ENCODE data around the gene ADGRG2.
A peak's percentile ranks its signal among the peaks of the same experiment; 100 is the strongest.
"Not testable (repeated sequence)": the region's sequence is repeated elsewhere in the genome, so short reads cannot be mapped to it uniquely, and the experiment has no call there.

The ADGRG2 gene

DNA sequence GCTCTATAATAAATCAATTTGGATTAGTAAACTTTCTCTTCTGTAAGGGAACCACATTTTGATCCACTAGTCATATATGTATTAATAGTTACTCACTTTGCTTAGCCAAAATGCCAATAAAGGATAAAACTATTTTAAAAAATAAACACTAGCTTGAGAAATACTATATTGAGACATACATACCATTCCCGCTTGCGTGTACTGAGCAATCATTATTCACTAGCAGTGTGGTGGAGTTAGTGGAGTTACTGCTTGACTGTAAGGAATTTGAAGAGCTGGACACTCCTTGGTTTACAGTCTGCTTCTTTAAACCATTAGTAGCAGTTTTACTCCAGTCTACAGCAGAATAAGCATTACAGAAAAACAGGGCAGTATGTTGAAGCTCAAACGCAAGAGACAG lies 127.6 kb downstream of the ADGRG2 start:
- no peak for DNase-seq (ENCODE audit: low read depth)
- TF ChIP-seq, protein P1, sequence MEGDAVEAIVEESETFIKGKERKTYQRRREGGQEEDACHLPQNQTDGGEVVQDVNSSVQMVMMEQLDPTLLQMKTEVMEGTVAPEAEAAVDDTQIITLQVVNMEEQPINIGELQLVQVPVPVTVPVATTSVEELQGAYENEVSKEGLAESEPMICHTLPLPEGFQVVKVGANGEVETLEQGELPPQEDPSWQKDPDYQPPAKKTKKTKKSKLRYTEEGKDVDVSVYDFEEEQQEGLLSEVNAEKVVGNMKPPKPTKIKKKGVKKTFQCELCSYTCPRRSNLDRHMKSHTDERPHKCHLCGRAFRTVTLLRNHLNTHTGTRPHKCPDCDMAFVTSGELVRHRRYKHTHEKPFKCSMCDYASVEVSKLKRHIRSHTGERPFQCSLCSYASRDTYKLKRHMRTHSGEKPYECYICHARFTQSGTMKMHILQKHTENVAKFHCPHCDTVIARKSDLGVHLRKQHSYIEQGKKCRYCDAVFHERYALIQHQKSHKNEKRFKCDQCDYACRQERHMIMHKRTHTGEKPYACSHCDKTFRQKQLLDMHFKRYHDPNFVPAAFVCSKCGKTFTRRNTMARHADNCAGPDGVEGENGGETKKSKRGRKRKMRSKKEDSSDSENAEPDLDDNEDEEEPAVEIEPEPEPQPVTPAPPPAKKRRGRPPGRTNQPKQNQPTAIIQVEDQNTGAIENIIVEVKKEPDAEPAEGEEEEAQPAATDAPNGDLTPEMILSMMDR (IDR thresholded peaks at IDR 0.05; ENCODE audit: low read depth, low read length, missing control alignments), result no peak
- no peak overlapping the region for H3K4me3 ChIP-seq (ENCODE audit: low read depth, low read length)

DNA sequence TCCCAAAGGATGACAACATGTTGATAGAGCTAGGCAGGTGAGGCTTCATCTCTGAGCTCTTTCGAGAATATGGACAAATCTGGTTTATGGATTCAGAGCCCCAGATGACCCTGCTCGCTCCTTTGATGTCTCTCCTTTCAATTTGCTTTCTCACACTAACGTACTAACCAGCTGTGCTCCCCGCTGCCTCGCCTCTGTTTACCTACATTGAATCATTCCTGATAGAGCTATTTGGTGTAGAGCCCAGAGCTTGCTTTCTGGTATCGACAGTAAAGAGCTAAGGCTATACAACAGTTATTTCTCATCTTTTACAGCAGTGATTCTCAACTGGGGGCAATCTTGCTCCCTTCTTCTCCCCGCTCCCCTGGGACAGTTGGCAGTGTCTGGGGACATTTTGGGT lies 129.4 kb downstream of the ADGRG2 start:
- DNase-seq (ENCODE audit: low read depth), result no peak
- H3K4me3 ChIP-seq (ENCODE audit: low read depth, low read length), result no peak overlapping the region
- TF ChIP-seq, protein P1 (IDR thresholded peaks at IDR 0.05; ENCODE audit: low read depth, low read length, missing control alignments), result no peak

DNA sequence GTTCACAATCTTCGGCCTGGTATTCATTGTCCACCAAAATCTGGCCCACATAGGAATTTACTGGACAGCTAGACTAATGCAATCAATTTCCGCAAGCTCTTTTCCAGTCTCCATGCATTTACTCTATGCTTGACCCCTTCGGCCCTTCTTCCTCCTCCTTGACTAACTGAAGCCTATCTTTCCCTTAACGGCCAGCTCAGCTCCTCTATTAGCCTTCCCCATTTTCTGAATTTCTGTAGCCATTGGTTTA lies 137.2 kb downstream of the ADGRG2 start:
- no peak for DNase-seq (ENCODE audit: low read depth)

DNA sequence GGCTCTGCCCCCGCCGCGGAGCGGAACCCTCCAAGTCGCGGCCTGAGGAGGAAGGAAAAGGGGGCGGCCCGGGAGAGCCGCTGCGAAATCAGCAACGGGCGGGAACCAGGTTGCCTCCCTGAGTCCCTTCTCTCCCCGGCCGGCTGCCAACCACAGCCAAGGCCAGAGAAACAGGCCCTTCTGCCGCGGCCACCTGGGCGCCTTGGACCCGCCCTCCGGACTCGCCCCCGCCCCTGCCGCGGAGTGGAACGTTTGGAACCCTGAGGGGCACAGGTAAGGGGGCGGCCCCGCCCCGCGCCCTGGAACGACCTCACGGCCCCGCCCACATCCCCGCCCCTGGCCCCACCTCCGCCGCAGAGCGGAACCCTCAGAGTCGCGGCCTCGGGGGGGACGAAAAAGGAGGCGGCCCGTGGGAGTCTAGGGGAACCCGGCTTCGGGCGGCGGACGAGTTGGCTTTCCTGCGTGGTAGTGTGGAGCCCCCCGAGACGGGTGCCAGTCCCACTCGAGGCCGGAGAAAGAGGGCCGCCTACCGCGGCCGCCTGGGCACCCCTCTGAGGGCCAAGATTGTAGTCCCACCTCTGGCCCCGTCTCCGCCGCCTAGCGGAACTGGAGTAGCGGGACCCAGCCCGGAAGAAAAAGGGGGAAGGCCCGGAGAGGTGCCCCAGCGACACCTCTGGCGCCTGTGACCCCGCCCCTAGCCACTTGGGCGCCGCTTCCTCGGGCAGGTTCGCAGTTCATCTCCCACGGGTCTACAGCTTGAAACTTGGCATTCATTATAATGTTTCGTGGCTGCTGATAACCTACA lies 137.7 kb downstream of the ADGRG2 start:
- DNase-seq (ENCODE audit: low read depth), result peak; percentile 51
- H3K4me3 ChIP-seq (ENCODE audit: low read depth, low read length), result peak overlapping the region; percentile 77
- TF ChIP-seq, protein P1 (IDR thresholded peaks at IDR 0.05; ENCODE audit: low read depth, low read length, missing control alignments), result peak; percentile 21

More for the DNA sequence above, 137.2 kb downstream of the ADGRG2 start:
- peak overlapping the region; percentile 77 for H3K4me3 ChIP-seq (ENCODE audit: low read depth, low read length)
- TF ChIP-seq, protein P1 (IDR thresholded peaks at IDR 0.05; ENCODE audit: low read depth, low read length, missing control alignments), result no peak

DNA sequence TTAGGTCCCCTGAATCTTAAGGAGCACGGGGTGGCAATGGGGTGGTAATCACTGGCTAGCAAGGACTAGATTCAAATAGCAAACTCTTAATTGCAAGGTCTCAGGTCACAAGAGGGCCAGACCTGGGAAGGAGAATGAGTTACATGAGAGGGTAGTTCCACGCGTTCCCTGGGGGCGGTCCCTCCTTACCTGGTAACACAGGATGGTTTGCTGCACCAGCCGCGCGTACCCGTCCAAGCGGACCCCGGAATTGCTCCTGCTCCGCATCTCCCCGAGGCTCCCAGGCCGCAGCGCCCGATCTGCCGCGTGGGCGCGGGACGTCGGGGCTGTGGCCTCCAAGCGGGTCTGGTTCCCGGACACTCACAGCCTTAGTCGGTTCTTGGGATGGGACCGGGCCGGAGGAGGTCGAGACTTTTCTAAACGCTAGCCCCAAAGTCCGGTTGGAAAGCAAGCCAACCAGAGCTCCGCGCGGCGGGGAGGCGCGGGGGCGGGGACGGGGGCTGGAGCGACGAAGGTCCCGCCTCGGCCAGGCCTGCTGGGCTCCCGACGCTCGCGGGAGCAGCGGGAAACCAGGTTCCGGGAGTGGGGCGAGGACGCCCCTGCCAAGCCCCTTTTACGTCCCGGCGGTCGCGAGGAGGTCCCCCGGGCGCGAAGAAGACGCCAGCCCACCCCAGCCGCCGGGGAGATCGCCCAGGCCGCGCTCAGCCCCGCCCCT lies 138.4 kb downstream of the ADGRG2 start, which contains the start of gene PHKA2:
TSS of gene PHKA2 (minus strand) at position 449 of the 715 bp plus-strand sequence. CDS start at position 267, 182 bp downstream.
- H3K4me3 ChIP-seq (ENCODE audit: low read depth, low read length), result peak within 1 kb of the TSS; percentile 77
- DNase-seq (ENCODE audit: low read depth), result peak; percentile 7
- TF ChIP-seq, protein P1 (IDR thresholded peaks at IDR 0.05; ENCODE audit: low read depth, low read length, missing control alignments), result no peak

DNA sequence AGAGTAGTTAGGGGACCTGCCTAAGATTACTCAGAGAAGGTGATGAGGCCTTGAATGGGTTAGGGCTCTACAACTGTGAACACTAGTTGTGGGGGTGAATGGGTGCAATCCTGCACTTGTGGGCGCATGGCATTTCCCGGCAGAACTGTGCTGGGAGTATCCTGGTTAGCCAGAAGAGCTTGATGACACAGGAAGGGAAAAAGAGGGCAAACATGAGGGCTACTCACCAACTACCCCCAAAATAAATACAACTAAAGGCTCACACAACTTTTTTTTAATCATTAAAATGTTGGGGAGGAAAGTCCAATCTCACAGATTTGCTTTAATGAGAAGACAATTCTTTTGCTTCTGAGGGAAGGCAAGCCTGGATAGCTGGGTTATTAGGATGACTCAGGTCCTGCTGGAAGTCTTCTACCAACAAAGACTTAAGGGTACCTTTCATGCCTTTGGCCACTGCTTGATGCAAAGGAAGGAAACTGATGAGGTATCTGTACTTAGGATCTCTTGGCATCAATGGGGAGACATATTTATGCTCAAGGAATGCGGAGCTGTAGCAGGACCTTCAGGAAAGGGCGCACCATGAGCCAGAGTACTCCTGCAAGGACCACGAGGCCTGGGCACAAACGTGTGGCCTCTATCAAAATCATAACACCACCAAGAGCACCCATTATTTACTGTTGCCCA lies 141.0 kb downstream of the ADGRG2 start:
- TF ChIP-seq, protein P1 (IDR thresholded peaks at IDR 0.05; ENCODE audit: low read depth, low read length, missing control alignments), result no peak
- no peak overlapping the region for H3K4me3 ChIP-seq (ENCODE audit: low read depth, low read length)
- DNase-seq (ENCODE audit: low read depth), result no peak

DNA sequence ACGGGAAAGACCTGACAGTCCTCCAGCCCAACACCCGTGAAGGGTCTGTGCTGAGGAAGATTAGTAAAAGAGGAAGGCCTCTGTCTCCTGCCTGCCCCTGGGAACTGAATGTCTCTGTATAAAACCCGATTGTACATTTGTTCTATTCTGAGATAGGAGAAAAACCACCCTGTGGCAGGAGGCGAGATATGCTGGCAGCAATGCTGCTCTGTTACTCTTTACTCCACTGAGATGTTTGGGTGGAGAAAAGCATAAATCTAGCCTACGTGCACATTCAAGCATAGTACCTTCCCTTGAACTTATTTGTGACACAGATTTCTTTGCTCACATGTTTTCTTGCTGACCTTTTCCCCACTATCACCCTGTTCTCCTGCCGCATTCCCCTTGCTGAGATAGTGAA lies 142.0 kb downstream of the ADGRG2 start:
- H3K4me3 ChIP-seq (ENCODE audit: low read depth, low read length); DNase-seq (ENCODE audit: low read depth): not testable (repeated sequence)

Data from GM12864 (cell line).